Rectal smooth muscle tissue (tissue), 1 donor: ENCODE data around the gene MYLIP.

Experiments
- H3K27ac ChIP-seq: one replicate; pipeline ENCODE4 v1.7.0; 2013; ENCODE audit warnings: low read depth, low read length, inconsistent platforms
- H3K27me3 ChIP-seq: one replicate; pipeline ENCODE4 v1.7.0; 2013; ENCODE audit warnings: low read length; ENCODE audit not compliant: control insufficient read depth, insufficient read depth
- H3K36me3 ChIP-seq: one replicate; pipeline ENCODE4 v1.7.0; 2013; ENCODE audit warnings: low read length; ENCODE audit not compliant: control insufficient read depth, insufficient read depth
- H3K4me1 ChIP-seq: one replicate; pipeline ENCODE4 v1.7.0; 2013; ENCODE audit warnings: low read length; ENCODE audit not compliant: control insufficient read depth, insufficient read depth
- H3K4me3 ChIP-seq: one replicate; pipeline ENCODE4 v1.7.0; 2013; ENCODE audit warnings: low read length
- H3K9ac ChIP-seq: one replicate; pipeline ENCODE4 v1.7.0; 2013; ENCODE audit warnings: low read length

Gene MYLIP

DNA sequence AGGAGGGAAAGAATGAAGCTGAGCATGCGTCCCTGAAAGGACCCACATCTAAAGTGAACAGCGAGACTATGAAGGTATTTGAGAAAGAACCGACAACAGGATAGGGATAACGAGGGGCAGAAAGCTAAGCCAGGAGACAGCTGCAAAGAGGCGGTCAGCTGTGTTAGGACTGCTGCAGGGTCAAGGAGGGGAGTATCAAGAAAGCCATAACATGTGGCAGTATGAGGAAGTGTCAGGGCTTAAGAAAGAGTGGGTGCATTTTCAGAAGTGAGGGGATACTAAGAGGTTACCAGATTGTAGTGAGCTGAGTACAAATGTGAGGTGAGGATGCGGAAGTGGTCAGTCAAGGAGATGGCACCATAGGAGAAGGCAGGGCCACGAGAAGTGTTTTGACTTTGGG is 21.2 kb downstream of the MYLIP start:
- Histone ChIP-seq H3K27ac (no peak overlapping the region), H3K27me3 (no peaks in the 10 kb centered on the region), H3K9ac (no peak overlapping the region), H3K4me1 (peaks cover 4% of the 10 kb centered on the region), H3K36me3 (peaks cover 13% of the 10 kb centered on the region), H3K4me3 (no peak overlapping the region)

DNA sequence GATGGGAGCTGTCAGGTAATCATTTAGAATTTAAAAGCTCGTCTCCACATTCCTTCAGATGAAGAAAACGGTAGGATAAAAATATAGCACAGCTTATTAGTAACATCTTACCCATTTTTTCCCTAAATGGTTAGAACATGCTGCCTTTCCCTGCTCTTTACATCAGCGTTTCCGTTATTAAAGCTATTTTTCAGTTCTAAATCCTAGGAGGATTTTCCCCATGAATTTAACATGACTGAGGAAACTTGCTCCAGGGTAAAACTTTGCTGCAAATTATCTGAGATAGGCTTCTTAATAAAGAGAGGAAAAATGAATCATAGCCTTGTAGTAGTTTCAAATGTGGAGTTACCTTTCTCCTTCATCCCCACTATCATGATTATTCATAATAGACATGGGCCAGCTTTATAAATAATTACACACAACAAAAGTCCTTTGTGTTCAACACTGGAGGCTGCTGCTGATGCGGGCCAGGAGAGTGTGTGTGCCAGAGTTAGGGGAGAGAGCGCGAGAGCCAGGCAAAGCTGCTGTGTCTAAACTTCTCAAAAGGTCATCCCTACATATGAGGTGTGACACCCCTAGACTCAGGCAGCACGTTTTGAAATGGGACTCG is 24.4 kb downstream of the MYLIP start:
- H3K27me3 ChIP-seq = no peaks in the 10 kb centered on the region
- no peak overlapping the region for H3K27ac ChIP-seq
- H3K36me3 ChIP-seq = peaks cover 5% of the 10 kb centered on the region

DNA sequence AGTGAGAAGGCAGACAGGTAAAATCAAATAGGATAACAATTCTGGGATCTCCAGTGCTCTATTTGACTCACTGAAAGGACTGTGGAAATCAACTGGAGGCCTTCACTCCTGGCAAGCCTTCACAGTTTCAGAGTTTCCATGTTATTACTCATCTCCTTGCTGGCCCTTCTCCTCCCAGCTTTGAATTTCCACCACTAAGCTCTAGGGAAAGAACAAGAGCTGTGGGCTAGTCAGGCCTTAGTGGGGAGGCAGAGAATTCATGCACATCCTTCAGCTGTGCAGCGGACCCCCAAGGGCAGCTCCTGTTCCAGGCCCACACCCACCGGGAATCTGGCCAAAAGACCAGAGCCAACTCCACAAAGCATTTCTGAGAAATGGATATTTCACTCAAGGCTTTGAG is 26.0 kb downstream of the MYLIP start:
- Histone ChIP-seq H3K36me3 (no peaks in the 10 kb centered on the region), H3K27me3 (no peaks in the 10 kb centered on the region), H3K27ac (no peak overlapping the region), H3K4me3 (no peak overlapping the region), H3K4me1 (no peaks in the 10 kb centered on the region), H3K9ac (no peak overlapping the region)

More for the DNA sequence above, 24.4 kb downstream of the MYLIP start:
- Histone ChIP-seq H3K4me1 (no peaks in the 10 kb centered on the region), H3K4me3 (no peak overlapping the region), H3K9ac (no peak overlapping the region)

DNA sequence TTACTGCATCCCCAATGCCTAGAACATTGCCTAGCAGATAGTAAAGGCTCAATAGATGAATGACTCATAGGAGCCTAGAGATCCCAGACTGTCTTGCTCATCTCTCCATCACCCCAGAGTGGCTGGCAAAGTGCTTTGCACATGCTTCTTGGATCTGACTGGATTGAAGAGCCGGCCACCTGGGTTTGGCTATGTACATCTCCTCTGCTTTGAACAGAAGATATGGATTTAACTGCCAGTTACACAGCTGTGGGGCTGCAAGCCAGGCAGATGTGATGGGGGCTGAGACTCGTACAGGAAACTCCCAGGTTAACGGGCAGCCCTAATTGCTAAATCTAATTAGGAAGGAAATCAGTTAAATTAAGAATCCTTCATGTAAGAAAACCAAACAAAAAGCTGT is 28.6 kb downstream of the MYLIP start:
- H3K36me3 ChIP-seq = no peaks in the 10 kb centered on the region

DNA sequence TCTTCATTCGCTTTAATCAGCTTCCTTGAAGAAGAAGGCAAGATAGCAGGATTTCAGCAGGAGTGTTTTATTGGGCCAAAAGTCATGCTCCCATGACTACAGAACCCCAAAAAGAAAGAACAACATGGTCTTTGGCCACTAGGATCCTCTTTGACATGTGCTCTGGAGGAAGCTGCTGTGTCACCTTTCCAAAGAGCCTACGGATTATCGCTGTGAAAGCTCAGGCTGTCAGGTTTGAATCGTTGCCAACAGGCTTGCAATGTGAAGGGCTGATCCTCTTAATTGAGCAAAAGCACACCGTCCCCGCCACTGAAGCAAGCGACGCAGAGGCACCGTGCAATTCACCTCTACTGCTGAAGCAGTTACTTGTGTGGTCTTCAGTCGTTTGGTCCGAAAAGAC is 29.0 kb downstream of the MYLIP start:
- no peak overlapping the region for H3K4me3 ChIP-seq
- no peak overlapping the region for H3K9ac ChIP-seq
- no peak overlapping the region for H3K27ac ChIP-seq
- no peaks in the 10 kb centered on the region for H3K27me3 ChIP-seq
- H3K4me1 ChIP-seq = no peaks in the 10 kb centered on the region
- H3K36me3 ChIP-seq = no peaks in the 10 kb centered on the region

More for the DNA sequence above, 28.6 kb downstream of the MYLIP start:
- Histone ChIP-seq H3K27me3 (no peaks in the 10 kb centered on the region), H3K4me1 (no peaks in the 10 kb centered on the region), H3K9ac (no peak overlapping the region), H3K27ac (no peak overlapping the region), H3K4me3 (no peak overlapping the region)

DNA sequence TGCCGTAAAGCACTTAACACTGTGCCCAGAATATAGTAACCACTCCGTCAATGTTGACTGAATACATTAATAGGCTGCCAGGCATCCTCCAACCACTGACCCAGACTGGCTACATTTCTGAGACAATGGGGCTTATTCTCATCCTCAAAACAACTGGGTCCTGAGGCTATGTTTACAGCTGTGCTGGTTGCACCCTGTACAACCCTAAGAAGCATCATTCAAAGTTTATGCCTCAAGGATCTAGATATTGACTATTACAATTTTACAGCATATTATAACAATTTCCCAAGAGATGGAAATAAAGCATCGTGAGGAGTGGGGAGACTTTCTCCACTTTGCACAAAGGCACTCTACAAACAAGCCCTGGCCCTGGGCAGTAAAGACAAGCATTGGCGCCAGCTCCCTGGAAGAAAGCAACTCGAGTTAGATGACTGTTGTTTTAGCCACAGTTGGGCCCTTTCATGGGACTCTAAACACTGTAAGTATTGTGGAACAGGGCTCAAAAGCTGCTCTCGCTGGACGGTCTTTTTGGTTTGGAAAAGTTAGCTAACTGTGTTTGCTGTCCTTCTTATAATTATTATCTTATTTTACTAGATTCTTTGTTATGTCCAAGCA is 30.2 kb downstream of the MYLIP start:
- Histone ChIP-seq H3K4me1 (no peaks in the 10 kb centered on the region), H3K9ac (no peak overlapping the region), H3K27ac (no peak overlapping the region), H3K36me3 (no peaks in the 10 kb centered on the region), H3K4me3 (no peak overlapping the region), H3K27me3 (no peaks in the 10 kb centered on the region)

DNA sequence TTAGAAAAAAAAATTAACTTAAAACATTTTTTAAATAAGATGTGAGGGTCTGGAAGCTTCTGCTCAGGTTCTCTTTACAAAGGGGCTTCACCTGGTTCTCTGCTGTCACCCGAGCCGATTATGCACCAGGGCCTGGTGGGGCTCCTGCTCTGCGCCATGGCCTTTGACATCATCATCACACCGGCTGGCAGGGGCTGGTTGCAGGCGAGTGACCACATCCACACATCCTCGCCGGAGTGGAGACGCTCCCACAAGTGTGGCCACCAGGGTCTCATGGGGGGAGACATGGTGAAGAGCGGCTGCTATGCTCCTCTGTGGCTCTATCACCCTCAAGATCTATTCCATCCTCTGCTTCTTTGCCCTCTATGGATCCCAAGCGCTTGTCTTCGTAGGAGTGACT is 31.9 kb downstream of the MYLIP start:
- no peak overlapping the region for H3K27ac ChIP-seq
- H3K36me3 ChIP-seq = no peaks in the 10 kb centered on the region
- no peak overlapping the region for H3K4me3 ChIP-seq
- no peaks in the 10 kb centered on the region for H3K4me1 ChIP-seq
- H3K27me3 ChIP-seq = no peaks in the 10 kb centered on the region
- no peak overlapping the region for H3K9ac ChIP-seq

DNA sequence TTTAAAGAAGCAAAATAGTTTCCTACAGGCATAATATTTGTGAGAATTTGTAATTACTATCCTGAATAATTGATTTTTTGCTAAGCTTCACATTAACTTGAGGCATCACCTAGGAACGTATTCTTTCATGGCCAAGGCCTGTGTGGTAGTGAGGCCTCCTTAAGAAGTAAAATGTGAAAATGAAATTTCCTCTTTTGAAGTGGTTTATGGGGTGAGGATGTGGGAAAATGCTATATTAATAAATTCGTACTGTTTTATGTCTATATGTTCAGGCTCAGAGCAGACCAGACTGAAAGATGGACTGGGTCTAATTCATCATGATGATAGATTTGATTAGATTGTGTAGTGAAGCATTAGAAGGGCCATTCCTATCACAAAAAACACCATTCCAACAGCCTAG is 33.1 kb downstream of the MYLIP start:
- no peak overlapping the region for H3K27ac ChIP-seq
- no peak overlapping the region for H3K4me3 ChIP-seq
- no peaks in the 10 kb centered on the region for H3K36me3 ChIP-seq
- no peaks in the 10 kb centered on the region for H3K4me1 ChIP-seq
- H3K9ac ChIP-seq = no peak overlapping the region
- H3K27me3 ChIP-seq = no peaks in the 10 kb centered on the region

DNA sequence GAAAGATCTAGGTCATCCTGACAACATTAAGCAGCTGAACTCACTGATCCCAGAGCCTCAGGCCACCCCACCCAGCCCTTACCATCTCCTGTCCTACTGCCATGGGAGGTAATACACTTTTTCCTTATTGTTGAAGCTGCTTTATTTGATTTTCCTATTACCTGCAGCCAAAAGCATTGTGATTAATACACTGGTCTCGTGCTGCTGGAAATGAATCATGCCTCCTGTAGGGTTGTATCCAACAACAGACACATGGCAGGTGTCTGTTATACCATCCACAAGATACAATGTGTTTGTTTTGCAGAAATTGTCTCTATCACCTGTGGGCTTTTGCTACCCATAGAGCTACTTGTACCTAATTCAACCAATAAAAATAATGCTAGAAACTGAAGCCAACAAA is 34.2 kb downstream of the MYLIP start:
- no peaks in the 10 kb centered on the region for H3K4me1 ChIP-seq
- H3K9ac ChIP-seq = no peak overlapping the region
- H3K36me3 ChIP-seq = no peaks in the 10 kb centered on the region
- no peaks in the 10 kb centered on the region for H3K27me3 ChIP-seq
- no peak overlapping the region for H3K27ac ChIP-seq
- no peak overlapping the region for H3K4me3 ChIP-seq

DNA sequence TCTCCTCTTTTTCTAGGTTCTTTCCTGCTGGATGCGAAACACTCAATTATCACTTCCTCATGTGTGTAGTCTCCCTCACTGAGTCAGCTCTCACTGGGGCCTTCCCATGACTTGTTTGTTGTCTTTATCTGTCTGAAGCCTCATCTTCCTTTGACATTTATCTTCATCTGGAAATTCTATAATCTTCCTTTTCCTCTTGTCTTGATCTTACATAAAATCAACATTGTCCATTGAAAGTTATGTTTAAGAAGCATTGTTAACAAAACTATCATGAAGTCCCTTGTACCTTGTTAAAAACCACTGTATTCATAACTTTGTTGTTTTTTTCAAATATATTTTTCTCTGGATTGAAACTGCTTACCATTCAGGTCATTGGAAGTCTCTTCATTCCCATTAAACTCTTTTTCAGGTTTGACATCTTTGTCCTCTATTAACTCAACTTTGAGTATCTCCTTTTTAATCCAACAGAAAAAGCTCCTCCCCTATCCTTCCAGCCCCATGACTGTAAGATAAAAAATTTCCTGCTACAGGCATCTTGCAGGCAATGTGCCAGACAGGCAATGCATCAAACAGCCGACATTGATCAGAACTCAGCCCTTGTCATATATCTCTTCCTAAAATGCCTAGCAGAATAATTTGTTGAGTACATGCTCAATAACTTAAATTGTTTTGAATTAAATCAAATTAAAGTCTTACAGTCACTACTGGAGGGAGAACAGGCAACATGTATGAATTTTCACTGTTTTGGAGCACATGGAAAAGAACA is 34.8 kb downstream of the MYLIP start:
- H3K27me3 ChIP-seq = no peaks in the 10 kb centered on the region
- no peak overlapping the region for H3K4me3 ChIP-seq
- H3K4me1 ChIP-seq = no peaks in the 10 kb centered on the region
- no peak overlapping the region for H3K27ac ChIP-seq
- no peaks in the 10 kb centered on the region for H3K36me3 ChIP-seq
- H3K9ac ChIP-seq = no peak overlapping the region

DNA sequence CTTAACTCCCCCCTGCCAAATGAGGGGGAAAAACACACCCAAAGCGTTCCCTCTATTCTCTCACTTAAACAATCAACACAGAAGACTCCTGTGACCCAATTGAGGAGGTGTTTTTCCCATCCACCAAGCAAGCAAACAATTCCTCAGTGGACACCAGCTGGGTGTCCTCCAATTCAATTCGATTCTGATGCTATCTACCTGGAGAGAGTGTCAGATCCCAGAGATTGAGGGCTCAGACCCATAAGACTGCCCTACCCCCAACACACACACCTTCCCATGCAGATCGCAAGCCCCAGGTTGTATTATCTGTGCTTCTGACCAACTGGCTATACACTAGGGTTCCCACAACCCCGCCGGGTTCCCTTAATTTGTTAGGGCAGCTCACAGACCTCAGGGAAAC is 36.8 kb downstream of the MYLIP start:
- no peak overlapping the region for H3K9ac ChIP-seq
- no peak overlapping the region for H3K4me3 ChIP-seq
- H3K27ac ChIP-seq = no peak overlapping the region
- no peaks in the 10 kb centered on the region for H3K36me3 ChIP-seq
- no peaks in the 10 kb centered on the region for H3K4me1 ChIP-seq
- no peaks in the 10 kb centered on the region for H3K27me3 ChIP-seq

DNA sequence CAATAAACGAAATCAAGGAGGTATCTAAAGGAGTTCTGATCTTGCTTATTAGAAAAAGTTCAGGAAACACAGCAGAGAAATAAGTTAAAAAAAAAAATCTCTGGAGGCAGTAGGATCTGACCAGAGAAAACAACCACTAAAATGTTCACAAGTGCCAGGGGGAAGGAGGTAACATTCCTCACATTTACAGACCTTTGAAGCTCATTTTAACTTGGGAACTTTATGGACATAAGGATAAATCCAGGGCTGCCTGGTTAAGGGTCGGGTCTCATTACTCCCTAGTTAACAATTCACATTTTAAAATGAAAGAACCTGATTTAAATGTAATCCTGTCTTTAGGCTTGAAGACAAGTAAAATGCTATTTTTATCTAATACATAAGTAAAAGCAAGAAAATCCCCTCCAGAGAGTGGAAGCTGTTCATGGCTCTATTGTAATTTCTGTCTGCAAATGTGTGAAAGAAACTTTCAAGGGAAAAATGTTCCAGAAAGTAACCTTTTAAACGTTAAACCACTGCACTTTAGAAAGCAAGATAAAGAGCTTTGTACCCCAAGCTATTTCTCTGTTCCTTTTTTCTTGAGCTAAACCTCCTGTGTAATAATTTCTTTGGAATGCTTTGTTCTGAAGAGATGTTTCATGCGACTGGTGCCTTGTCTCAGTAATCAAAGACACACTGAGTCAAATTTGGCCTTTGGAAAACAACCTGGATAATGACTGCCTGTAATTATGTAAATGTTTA is 38.2 kb downstream of the MYLIP start:
- Histone ChIP-seq H3K27ac (no peak overlapping the region), H3K9ac (no peak overlapping the region)

More for the DNA sequence above, 38.2 kb downstream of the MYLIP start:
- no peaks in the 10 kb centered on the region for H3K27me3 ChIP-seq
- no peaks in the 10 kb centered on the region for H3K4me1 ChIP-seq
- H3K4me3 ChIP-seq = no peak overlapping the region
- H3K36me3 ChIP-seq = no peaks in the 10 kb centered on the region
